ENCODE measurements around the gene IGF1R. TPM values are rescaled to one million over a fixed set of nuclear protein-coding genes. Genes with fewer than 3 reads are reported as not detected.
A peak's percentile ranks its signal among the peaks of the same experiment; 100 is the strongest.

IGF1R gene
- total RNA-seq, 3 donors from 2014 or later, result 16.7 to 28.6 (median 25.1) TPM

GRCh38 chr15:98791046-98791701 lies 142.8 kb downstream of the IGF1R start:
- DNase-seq, result no peak
- Mint-ChIP-seq H3K27me3 (ENCODE audit: low read depth) (peaks cover 4% of the 10 kb centered on the region), H3K36me3 (ENCODE audit: insufficient read depth) (no peaks in the 10 kb centered on the region), H3K4me3 (no peak overlapping the region), H3K9me3 (no peaks in the 10 kb centered on the region), H3K4me1 (ENCODE audit: low read depth) (peaks cover 62% of the 10 kb centered on the region)
- ATAC-seq, result no peak

- peak in 1 of 2 donors; percentile 14 for ATAC-seq
- H3K4me1 Mint-ChIP-seq (ENCODE audit: low read depth), result peaks cover 55% of the 10 kb centered on the region
Measured at GRCh38 chr15:98792117-98792516, 143.8 kb downstream of the IGF1R start.

GRCh38 chr15:98794211-98794610 lies 145.9 kb downstream of the IGF1R start:
- Mint-ChIP-seq H3K9me3 (no peaks in the 10 kb centered on the region), H3K4me1 (ENCODE audit: low read depth) (peaks cover 54% of the 10 kb centered on the region), H3K36me3 (ENCODE audit: insufficient read depth) (no peaks in the 10 kb centered on the region), H3K27me3 (ENCODE audit: low read depth) (peaks cover 4% of the 10 kb centered on the region), H3K4me3 (no peak overlapping the region)
- DNase-seq (no peak), ATAC-seq (no peak)

More at GRCh38 chr15:98792117-98792516, 143.8 kb downstream of the IGF1R start:
- H3K27me3 Mint-ChIP-seq (ENCODE audit: low read depth), result peaks cover 2% of the 10 kb centered on the region
- no peaks in the 10 kb centered on the region for H3K9me3 Mint-ChIP-seq
- H3K36me3 Mint-ChIP-seq (ENCODE audit: insufficient read depth), result no peaks in the 10 kb centered on the region
- no peak for DNase-seq
- no peak overlapping the region for H3K4me3 Mint-ChIP-seq

- DNase-seq (no peak), ATAC-seq (no peak)
- H3K4me3 Mint-ChIP-seq, result no peak overlapping the region
- H3K4me1 Mint-ChIP-seq (ENCODE audit: low read depth), result peaks cover 56% of the 10 kb centered on the region
- no peaks in the 10 kb centered on the region for H3K9me3 Mint-ChIP-seq
- H3K27me3 Mint-ChIP-seq (ENCODE audit: low read depth), result peaks cover 4% of the 10 kb centered on the region
- H3K36me3 Mint-ChIP-seq (ENCODE audit: insufficient read depth), result no peaks in the 10 kb centered on the region
Measured at GRCh38 chr15:98794748-98795147, 146.4 kb downstream of the IGF1R start.

- Mint-ChIP-seq H3K36me3 (ENCODE audit: insufficient read depth) (no peaks in the 10 kb centered on the region), H3K9me3 (no peaks in the 10 kb centered on the region)
Measured at GRCh38 chr15:98795980-98796379, 147.6 kb downstream of the IGF1R start.

GRCh38 chr15:98796685-98797357 lies 148.5 kb downstream of the IGF1R start:
- Mint-ChIP-seq H3K4me1 (ENCODE audit: low read depth) (peaks cover 58% of the 10 kb centered on the region), H3K27me3 (ENCODE audit: low read depth) (peaks cover 4% of the 10 kb centered on the region), H3K4me3 (no peak overlapping the region), H3K36me3 (ENCODE audit: insufficient read depth) (no peaks in the 10 kb centered on the region), H3K9me3 (no peaks in the 10 kb centered on the region)
- no peak for DNase-seq
- no peak for ATAC-seq

More at GRCh38 chr15:98795980-98796379, 147.6 kb downstream of the IGF1R start:
- ATAC-seq (no peak), DNase-seq (no peak)
- Mint-ChIP-seq H3K4me3 (no peak overlapping the region), H3K27me3 (ENCODE audit: low read depth) (peaks cover 4% of the 10 kb centered on the region), H3K4me1 (ENCODE audit: low read depth) (peaks cover 59% of the 10 kb centered on the region)

GRCh38 chr15:98798375-98798893 lies 150.1 kb downstream of the IGF1R start:
- Mint-ChIP-seq H3K9me3 (no peaks in the 10 kb centered on the region), H3K4me1 (ENCODE audit: low read depth) (peaks cover 53% of the 10 kb centered on the region), H3K36me3 (ENCODE audit: insufficient read depth) (no peaks in the 10 kb centered on the region), H3K27me3 (ENCODE audit: low read depth) (peaks cover 4% of the 10 kb centered on the region), H3K4me3 (no peak overlapping the region)
- ATAC-seq, result no peak
- no peak for DNase-seq

GRCh38 chr15:98799461-98800390 lies 151.4 kb downstream of the IGF1R start:
- H3K9me3 Mint-ChIP-seq, result no peaks in the 10 kb centered on the region

GRCh38 chr15:98800437-98801233 lies 152.3 kb downstream of the IGF1R start:
- ATAC-seq (no peak), DNase-seq (no peak)
- Mint-ChIP-seq H3K9me3 (no peaks in the 10 kb centered on the region), H3K27me3 (ENCODE audit: low read depth) (peaks cover 4% of the 10 kb centered on the region), H3K4me1 (ENCODE audit: low read depth) (peaks cover 47% of the 10 kb centered on the region), H3K4me3 (peak overlapping the region; percentile 23), H3K36me3 (ENCODE audit: insufficient read depth) (no peaks in the 10 kb centered on the region)

More at GRCh38 chr15:98799461-98800390, 151.4 kb downstream of the IGF1R start:
- Mint-ChIP-seq H3K36me3 (ENCODE audit: insufficient read depth) (no peaks in the 10 kb centered on the region), H3K4me3 (no peak overlapping the region), H3K27me3 (ENCODE audit: low read depth) (peaks cover 4% of the 10 kb centered on the region), H3K4me1 (ENCODE audit: low read depth) (peaks cover 49% of the 10 kb centered on the region)
- ATAC-seq (no peak), DNase-seq (no peak)

- DNase-seq (no peak), ATAC-seq (peak in 1 of 2 donors; percentile 28)
- Mint-ChIP-seq H3K27me3 (ENCODE audit: low read depth) (peaks cover 4% of the 10 kb centered on the region), H3K36me3 (ENCODE audit: insufficient read depth) (no peaks in the 10 kb centered on the region), H3K4me1 (ENCODE audit: low read depth) (peaks cover 45% of the 10 kb centered on the region), H3K9me3 (no peaks in the 10 kb centered on the region), H3K4me3 (no peak overlapping the region)
Measured at GRCh38 chr15:98801234-98801561, 152.9 kb downstream of the IGF1R start.

GRCh38 chr15:98802187-98802586 lies 153.8 kb downstream of the IGF1R start:
- no peak for DNase-seq

GRCh38 chr15:98803228-98804056 lies 155.1 kb downstream of the IGF1R start:
- Mint-ChIP-seq H3K4me1 (ENCODE audit: low read depth) (peaks cover 35% of the 10 kb centered on the region), H3K4me3 (no peak overlapping the region), H3K27me3 (ENCODE audit: low read depth) (peaks cover 2% of the 10 kb centered on the region), H3K36me3 (ENCODE audit: insufficient read depth) (no peaks in the 10 kb centered on the region), H3K9me3 (no peaks in the 10 kb centered on the region)
- DNase-seq (no peak), ATAC-seq (no peak)

More at GRCh38 chr15:98802187-98802586, 153.8 kb downstream of the IGF1R start:
- peaks cover 4% of the 10 kb centered on the region for H3K27me3 Mint-ChIP-seq (ENCODE audit: low read depth)
- peaks cover 45% of the 10 kb centered on the region for H3K4me1 Mint-ChIP-seq (ENCODE audit: low read depth)
- no peak overlapping the region for H3K4me3 Mint-ChIP-seq
- H3K36me3 Mint-ChIP-seq (ENCODE audit: insufficient read depth), result no peaks in the 10 kb centered on the region
- H3K9me3 Mint-ChIP-seq, result no peaks in the 10 kb centered on the region
- ATAC-seq, result no peak

GRCh38 chr15:98804057-98804380 lies 155.7 kb downstream of the IGF1R start:
- H3K36me3 Mint-ChIP-seq (ENCODE audit: insufficient read depth), result no peaks in the 10 kb centered on the region
- no peak overlapping the region for H3K4me3 Mint-ChIP-seq
- ATAC-seq, result no peak
- no peaks in the 10 kb centered on the region for H3K27me3 Mint-ChIP-seq (ENCODE audit: low read depth)
- no peaks in the 10 kb centered on the region for H3K9me3 Mint-ChIP-seq
- no peak for DNase-seq
- H3K4me1 Mint-ChIP-seq (ENCODE audit: low read depth), result peaks cover 32% of the 10 kb centered on the region

All from activated T-cell treated with anti-CD3 and anti-CD28 coated beads, Interleukin-2, amount 50 U/mL, for 4 hours (primary cell).